Measurements from ENCODE around the gene RALGAPA2. TPM values are rescaled to one million over a fixed set of nuclear protein-coding genes. Genes with fewer than 3 reads are reported as not detected.

Gene RALGAPA2
- total RNA-seq, 1 donor from 2014 or later, result 15.6 TPM

GRCh38 chr20:20683481-20684321, 28.7 kb downstream of the RALGAPA2 start:
- DNase-seq (ENCODE audit: low spot score), result no peak

DNA sequence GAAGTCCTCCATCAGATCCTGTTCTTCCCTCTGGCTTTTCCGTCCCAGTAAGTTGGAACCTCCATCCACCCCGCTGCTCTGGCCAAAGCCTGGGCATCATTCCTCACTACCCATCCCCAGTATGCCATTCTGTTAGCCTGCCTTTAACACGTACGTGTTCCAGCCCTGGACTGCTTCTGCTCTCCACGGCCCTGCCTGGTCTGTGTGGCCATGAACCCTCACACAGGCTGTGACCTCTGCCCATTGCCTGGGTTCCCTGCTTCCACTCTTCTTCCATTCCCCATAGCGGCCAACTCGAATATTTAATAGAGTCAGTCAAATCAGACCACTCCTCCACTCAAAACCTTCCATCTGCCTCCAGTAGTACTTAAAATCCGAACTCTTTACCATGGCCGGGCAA, 29.4 kb downstream of the RALGAPA2 start:
- DNase-seq (ENCODE audit: low spot score), result no peak

DNA sequence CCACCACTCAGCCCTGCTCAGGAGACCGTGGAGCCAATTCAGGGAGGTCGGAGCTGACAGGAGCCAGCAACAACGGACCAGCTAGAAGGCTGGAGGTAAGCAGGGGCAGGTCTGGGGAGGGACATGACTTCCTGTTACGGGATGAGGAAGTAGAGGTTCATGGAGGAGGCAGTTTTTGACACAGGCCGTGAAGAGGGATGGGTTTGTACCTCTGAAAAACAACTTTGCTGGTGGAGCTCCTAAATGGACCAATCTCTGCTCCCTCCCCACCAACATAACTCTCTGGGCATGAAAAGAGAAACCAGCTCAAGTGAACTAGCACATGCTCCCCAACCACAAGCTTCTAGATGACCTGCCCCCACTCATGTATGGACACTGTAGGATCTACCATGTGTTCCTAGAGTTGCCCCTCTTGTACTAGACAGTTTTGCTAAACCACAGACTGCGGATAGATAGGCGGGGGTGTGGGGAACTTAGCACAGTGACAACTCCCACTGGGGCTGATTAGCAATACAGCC, 31.4 kb downstream of the RALGAPA2 start:
- DNase-seq (ENCODE audit: low spot score), result no peak

- no peak for DNase-seq (ENCODE audit: low spot score)
Observed at GRCh38 chr20:20679316-20679715, 33.1 kb downstream of the RALGAPA2 start.

DNA sequence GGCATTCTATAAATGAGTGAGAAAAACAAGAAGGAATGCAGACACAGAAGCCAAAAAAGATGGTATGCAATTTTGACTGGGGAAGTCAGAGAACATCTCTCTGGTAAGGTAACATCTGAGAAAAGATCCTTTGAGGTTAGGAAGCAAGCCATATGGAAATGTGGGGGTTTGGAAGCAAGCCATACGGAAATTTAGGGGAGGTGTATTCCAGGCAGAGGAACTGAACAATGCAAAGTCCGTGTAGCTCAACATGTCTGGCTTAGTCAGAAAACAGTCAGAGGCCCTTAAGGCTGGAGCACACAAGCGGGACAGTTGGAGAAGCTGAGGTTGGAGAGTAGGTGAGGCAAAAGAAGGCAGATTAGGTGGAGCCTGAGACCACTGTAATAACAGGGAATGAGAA, 35.3 kb downstream of the RALGAPA2 start:
- no peak for DNase-seq (ENCODE audit: low spot score)

GRCh38 chr20:20668639-20669038, 43.8 kb downstream of the RALGAPA2 start:
- DNase-seq (ENCODE audit: low spot score), result peak; percentile 41

GRCh38 chr20:20666359-20666758, 46.1 kb downstream of the RALGAPA2 start:
- DNase-seq (ENCODE audit: low spot score), result no peak

DNA sequence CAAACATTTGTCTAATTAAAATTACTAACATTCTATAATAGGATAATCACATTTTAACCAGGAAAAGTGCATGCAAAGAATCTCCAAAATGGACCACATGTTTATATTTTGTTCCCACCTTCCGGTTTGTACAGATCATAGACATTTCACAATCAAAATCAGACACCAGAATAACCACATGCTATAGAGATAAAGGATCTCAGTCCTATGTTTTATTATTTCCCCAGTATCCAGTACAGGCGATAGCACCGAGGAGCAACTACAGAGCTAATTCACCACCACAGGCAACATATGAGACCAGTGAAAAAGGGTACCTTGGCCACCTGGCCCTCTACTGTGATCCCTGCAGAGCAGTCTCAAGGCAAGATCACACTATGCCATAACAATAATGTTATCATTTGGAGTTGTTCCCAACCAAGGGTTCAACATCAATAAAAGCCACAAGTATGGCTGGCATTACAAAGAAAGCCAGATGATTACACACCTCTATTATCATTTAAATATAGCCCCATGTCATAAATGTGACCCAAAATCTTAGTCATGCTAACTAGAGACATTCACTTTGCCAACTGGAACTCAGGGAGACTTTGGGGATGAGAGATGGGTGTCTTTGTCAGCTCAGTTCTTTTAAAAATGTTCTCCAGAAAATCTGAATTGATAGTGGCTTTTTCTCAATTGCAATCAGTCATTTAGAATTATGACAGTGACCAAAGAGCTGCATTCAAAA, 46.7 kb downstream of the RALGAPA2 start:
- no peak for DNase-seq (ENCODE audit: low spot score)

DNA sequence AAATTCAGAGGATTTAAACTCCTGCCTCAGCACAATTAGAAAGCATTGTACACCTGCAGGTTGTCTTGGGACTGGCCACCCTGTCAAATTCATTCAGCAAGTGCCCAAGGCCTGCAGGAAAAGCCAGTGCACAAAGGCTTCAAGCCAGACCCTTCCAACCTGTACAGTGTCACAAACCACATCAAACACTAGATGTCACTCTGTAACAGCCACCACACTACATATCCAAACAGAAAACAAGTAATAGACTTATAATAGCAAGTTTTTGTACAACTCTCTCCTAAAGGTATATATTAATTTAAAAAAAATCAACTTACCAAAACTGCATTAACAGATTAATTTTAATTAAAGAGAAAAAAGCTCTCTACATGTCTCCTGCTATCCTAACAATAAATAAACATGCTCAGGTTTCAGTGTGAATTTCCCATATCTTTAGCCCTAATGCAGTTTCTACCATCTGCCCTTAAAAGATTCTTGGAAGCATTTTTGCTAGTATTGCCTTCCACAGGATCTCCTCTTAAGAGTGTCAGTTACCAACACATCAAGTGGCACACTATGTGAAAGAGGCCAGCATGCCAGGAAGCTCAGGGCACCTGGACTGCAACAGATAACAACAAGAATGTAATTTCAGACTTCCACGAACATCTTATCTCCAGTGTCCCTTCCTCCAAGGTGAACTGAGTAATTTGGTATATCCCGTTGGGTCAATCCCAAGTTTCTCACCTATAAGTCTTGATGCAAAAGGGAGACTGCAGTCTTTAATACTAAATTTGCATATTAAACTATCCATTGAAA, 47.5 kb downstream of the RALGAPA2 start:
- DNase-seq (ENCODE audit: low spot score), result peak; percentile 41

- no peak for DNase-seq (ENCODE audit: low spot score)
Observed at GRCh38 chr20:20663841-20664240, 48.6 kb downstream of the RALGAPA2 start.

GRCh38 chr20:20658871-20659431, 53.5 kb downstream of the RALGAPA2 start:
- DNase-seq (ENCODE audit: low spot score), result no peak

DNA sequence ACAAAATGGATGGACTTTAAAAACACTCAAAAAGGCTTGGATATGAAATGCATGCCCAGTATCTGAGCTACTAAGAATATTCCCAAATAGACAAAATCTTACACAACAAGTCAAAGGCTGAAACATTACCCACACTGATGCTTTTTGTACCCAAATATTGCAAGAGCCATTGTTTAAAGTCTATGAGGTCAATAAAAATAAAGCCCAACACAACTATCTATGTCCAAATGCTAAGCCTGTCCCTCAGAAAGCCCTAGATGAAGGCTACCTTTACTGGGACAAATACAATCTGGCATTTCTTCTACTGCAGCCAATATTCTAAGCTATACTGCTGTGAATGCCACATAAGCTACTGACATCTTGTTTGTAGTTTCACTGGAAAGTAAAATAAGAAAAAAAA, 54.3 kb downstream of the RALGAPA2 start:
- no peak for DNase-seq (ENCODE audit: low spot score)

DNA sequence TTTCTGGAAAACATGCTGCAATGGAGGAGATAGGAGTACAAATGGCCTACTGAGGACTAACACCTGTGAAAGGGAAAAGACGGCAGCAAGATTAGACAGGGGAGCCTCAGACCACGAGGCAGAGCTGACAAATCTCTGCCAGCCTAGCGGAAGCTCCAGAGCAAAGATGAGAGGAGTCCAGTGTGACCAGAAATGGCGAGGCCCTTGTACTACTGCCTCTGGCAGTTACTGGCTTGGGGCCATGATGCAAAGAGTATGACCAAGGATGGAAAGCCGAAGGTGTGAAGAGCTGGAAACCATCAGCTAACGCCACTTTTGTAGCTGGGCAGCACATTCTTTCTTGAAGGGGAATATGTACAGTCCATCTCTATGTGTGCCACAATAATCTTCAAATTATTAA, 55.4 kb downstream of the RALGAPA2 start:
- no peak for DNase-seq (ENCODE audit: low spot score)

GRCh38 chr20:20655883-20656282, 56.6 kb downstream of the RALGAPA2 start:
- DNase-seq (ENCODE audit: low spot score), result no peak

GRCh38 chr20:20649945-20650344, 62.5 kb downstream of the RALGAPA2 start:
- DNase-seq (ENCODE audit: low spot score), result no peak

GRCh38 chr20:20643927-20644326, 68.5 kb downstream of the RALGAPA2 start:
- DNase-seq (ENCODE audit: low spot score), result no peak

DNA sequence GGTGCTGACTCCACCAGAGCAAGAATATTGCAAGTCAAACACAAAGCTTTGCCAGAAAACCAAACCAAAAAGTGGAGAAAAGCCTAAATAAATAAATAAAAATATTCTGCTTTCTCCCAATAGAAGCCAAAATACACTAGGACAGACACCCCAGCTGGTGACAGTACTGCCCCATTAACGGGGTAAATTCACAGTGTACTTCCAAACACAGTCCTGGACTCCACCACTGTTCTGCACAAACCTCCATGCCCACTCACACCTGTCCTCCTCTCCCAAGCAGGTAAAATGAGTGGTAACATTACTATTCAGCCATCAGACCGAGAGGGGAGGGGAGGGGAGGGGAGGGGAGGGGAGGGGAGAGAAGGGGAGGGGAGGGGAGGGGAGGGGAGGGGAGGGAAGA, 70.7 kb downstream of the RALGAPA2 start:
- DNase-seq (ENCODE audit: low spot score), result no peak

- DNase-seq (ENCODE audit: low spot score), result no peak
Observed at GRCh38 chr20:20638878-20639277, 73.6 kb downstream of the RALGAPA2 start.

DNA sequence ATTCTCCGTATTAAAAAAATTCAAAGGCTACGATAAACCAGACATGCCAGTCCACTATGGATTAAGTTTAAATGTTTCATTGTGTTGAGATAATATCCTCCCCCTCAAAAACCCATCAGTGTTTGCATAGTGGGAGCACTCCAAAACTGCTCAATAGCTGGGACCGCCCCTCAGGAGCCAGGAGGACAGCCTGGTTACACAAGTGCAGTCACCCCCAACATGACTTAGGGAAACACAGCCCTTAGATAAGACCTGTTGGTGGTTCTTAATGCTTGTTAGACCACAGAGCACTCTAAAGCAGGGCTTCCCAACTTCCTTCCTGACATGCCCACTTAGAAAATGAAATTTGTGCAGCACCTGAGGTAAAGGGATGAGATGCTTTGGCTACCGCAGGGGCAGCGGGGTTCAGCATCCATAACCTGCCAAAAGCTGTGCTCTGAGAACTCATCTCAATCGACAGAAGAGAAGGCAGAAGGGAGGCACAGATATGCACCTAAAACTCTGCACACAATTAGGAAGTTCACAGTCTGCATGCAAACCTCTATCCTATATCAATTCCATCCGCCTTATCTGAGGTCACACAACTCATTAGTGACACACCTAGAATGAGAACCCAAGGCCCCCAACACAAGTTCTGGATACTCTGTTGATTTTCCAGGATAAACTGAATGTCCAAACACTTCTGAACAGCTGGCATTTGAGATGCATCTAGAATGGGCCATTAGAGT, 74.3 kb downstream of the RALGAPA2 start:
- no peak for DNase-seq (ENCODE audit: low spot score)

GRCh38 chr20:20635006-20635405, 77.4 kb downstream of the RALGAPA2 start:
- no peak for DNase-seq (ENCODE audit: low spot score)

DNA sequence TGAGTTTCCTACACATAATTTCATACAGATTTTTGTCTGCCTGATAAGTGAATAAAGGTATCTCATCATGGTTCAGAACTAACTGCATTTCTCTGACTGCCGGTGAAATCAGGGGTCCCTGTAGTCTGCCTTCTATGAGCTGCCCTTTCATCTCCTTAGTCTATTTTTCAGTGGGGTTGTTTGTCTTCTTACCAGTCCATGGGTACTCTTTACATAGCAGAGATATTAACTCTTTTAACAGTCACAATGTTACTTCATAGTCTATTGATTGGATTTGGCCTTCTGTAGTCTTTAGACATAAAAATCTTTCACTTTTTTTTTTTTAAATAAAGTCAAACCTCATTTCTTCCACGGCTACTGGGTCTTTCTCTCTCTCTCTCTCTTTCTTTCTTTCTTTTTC, 79.8 kb downstream of the RALGAPA2 start:
- DNase-seq (ENCODE audit: low spot score), result no peak

All from umbilical cord (tissue), 2 donors.